HEK293 (cell line): ENCODE measurements around the gene MAGEA8.
"Not testable (repeated sequence)": the region's sequence is repeated elsewhere in the genome, so short reads cannot be mapped to it uniquely, and the experiment has no call there.

Experiments
- CTCF ChIA-PET: fragments of 350-600 bp; formaldehyde crosslinking; extraction: SDS; loops from one replicate; lab custom pipeline; 2021; ENCODE audit warnings: antibody characterized with exemption; lab: Yijun Ruan, JAX
- POLR2A ChIA-PET: fragments of 300-600 bp; formaldehyde crosslinking; extraction: SDS; loops from one replicate; lab custom pipeline; 2020; ENCODE audit warnings: antibody characterized with exemption, inconsistent platforms; lab: Yijun Ruan, JAX
- H3K27ac ChIP-seq: fragments of 200-500 bp; sonication (Bioruptor generic); 2 replicates; pipeline ENCODE4 v1.5.1; 2014; ENCODE audit warnings: low read depth, low read length, control low read depth, inconsistent platforms; ENCODE audit errors: extremely low read depth
- H3K36me3 ChIP-seq, 2 experiments: fragments of 200-500 bp in 1 of 2; sonication (Bioruptor generic) in 1 of 2; 1 replicate in 1 of 2; 2 replicates in 1 of 2; pipeline ENCODE4 v1.5.1; 2014 to 2017; ENCODE audit warnings: inconsistent platforms in 2 of 2, low read length in 2 of 2; ENCODE audit not compliant: control insufficient read depth in 2 of 2, insufficient read depth in 1 of 2
- H3K4me1 ChIP-seq: fragments of 200-500 bp; sonication (Bioruptor generic); 2 replicates; pipeline ENCODE4 v1.5.1; 2014; ENCODE audit warnings: mild to moderate bottlenecking, low read length, inconsistent platforms; ENCODE audit not compliant: control insufficient read depth, insufficient read depth
- H3K4me3 ChIP-seq: 2 replicates; pipeline ENCODE4 v1.5.1; 2011; ENCODE audit warnings: low read depth, mild to moderate bottlenecking, control low read depth, low read length, moderate library complexity
- H3K9me3 ChIP-seq: fragments of 200-500 bp; sonication (Bioruptor generic); 2 replicates; pipeline ENCODE4 v1.5.1; 2014; ENCODE audit warnings: low read depth, low read length, inconsistent platforms; ENCODE audit not compliant: control insufficient read depth, insufficient read depth
- GLIS1 ChIP-seq: fragments of 450-650 bp; formaldehyde crosslinking; IDR thresholded peaks from 2 replicates; pipeline ENCODE4 v1.5.1; 2016; ENCODE audit warnings: missing biosample characterization, missing genetic modification characterization
- OVOL3 ChIP-seq: fragments of 450-650 bp; formaldehyde crosslinking; IDR thresholded peaks from 2 replicates; pipeline ENCODE4 v1.5.1; 2016; ENCODE audit warnings: missing biosample characterization, missing genetic modification characterization
- SCRT2 ChIP-seq: fragments of 450-650 bp; formaldehyde crosslinking; IDR thresholded peaks from 2 replicates; pipeline ENCODE4 v1.5.1; 2016; ENCODE audit warnings: missing biosample characterization, missing genetic modification characterization
- SP3 ChIP-seq: fragments of 450-650 bp; formaldehyde crosslinking; IDR thresholded peaks from 2 replicates; pipeline ENCODE4 v1.5.1; 2016; ENCODE audit warnings: missing biosample characterization, missing genetic modification characterization
- ZFP41 ChIP-seq: fragments of 450-650 bp; formaldehyde crosslinking; IDR thresholded peaks from 2 replicates; pipeline ENCODE4 v1.5.1; 2016; ENCODE audit warnings: missing biosample characterization, missing genetic modification characterization, borderline replicate concordance
- ZNF169 ChIP-seq: fragments of 450-650 bp; formaldehyde crosslinking; IDR thresholded peaks from 2 replicates; pipeline ENCODE4 v1.5.1; 2016; ENCODE audit warnings: missing biosample characterization, missing genetic modification characterization
- ZNF19 ChIP-seq: fragments of 450-650 bp; formaldehyde crosslinking; IDR thresholded peaks from 2 replicates; pipeline ENCODE4; 2016; ENCODE audit warnings: missing biosample characterization, missing genetic modification characterization, low read depth
- ZNF324 ChIP-seq: fragments of 450-650 bp; formaldehyde crosslinking; IDR thresholded peaks from 2 replicates; pipeline ENCODE4 v1.5.1; 2016; ENCODE audit warnings: missing biosample characterization, missing genetic modification characterization
- ZNF37A ChIP-seq: fragments of 450-650 bp; IDR thresholded peaks from 2 replicates; pipeline ENCODE4 v1.5.1; 2018; ENCODE audit warnings: missing biosample characterization, missing genetic modification characterization
- ZNF394 ChIP-seq: fragments of 450-650 bp; formaldehyde crosslinking; IDR thresholded peaks from 2 replicates; pipeline ENCODE4 v1.5.1; 2016; ENCODE audit warnings: missing biosample characterization, missing genetic modification characterization, mild to moderate bottlenecking, moderate library complexity, borderline replicate concordance
- ZNF404 ChIP-seq: fragments of 450-650 bp; formaldehyde crosslinking; IDR thresholded peaks from 2 replicates; pipeline ENCODE4 v1.5.1; 2017; ENCODE audit warnings: missing biosample characterization, missing genetic modification characterization
- ZNF555 ChIP-seq: fragments of 450-650 bp; formaldehyde crosslinking; conservative IDR thresholded peaks from 2 replicates; pipeline ENCODE4 v1.5.1; 2017; ENCODE audit warnings: missing biosample characterization, mild to moderate bottlenecking, missing genetic modification characterization, inconsistent platforms
- ZNF571 ChIP-seq: fragments of 450-650 bp; formaldehyde crosslinking; IDR thresholded peaks from 2 replicates; pipeline ENCODE4 v1.5.0; 2017; ENCODE audit warnings: missing biosample characterization, missing genetic modification characterization
- ZNF621 ChIP-seq: fragments of 450-650 bp; formaldehyde crosslinking; IDR thresholded peaks from 2 replicates; pipeline ENCODE4 v1.5.1; 2017; ENCODE audit warnings: missing biosample characterization, missing genetic modification characterization
- ZNF692 ChIP-seq: fragments of 450-650 bp; formaldehyde crosslinking; IDR thresholded peaks from 2 replicates; pipeline ENCODE4 v1.5.1; 2016; ENCODE audit warnings: missing biosample characterization, missing genetic modification characterization
- ZNF777 ChIP-seq: fragments of 450-650 bp; formaldehyde crosslinking; IDR thresholded peaks from 2 replicates; pipeline ENCODE4 v1.5.1; 2017; ENCODE audit warnings: missing biosample characterization, missing genetic modification characterization, borderline replicate concordance
- ZNF837 ChIP-seq: fragments of 450-650 bp; formaldehyde crosslinking; IDR thresholded peaks from 2 replicates; pipeline ENCODE4 v1.5.1; 2016; ENCODE audit warnings: missing biosample characterization, missing genetic modification characterization
- TF ChIP-seq, protein P1 (sequence below): fragments of 450-650 bp; formaldehyde crosslinking; IDR thresholded peaks from 2 replicates; pipeline ENCODE4 v1.5.1; 2016; ENCODE audit warnings: missing biosample characterization, missing genetic modification characterization

The MAGEA8 gene

DNA sequence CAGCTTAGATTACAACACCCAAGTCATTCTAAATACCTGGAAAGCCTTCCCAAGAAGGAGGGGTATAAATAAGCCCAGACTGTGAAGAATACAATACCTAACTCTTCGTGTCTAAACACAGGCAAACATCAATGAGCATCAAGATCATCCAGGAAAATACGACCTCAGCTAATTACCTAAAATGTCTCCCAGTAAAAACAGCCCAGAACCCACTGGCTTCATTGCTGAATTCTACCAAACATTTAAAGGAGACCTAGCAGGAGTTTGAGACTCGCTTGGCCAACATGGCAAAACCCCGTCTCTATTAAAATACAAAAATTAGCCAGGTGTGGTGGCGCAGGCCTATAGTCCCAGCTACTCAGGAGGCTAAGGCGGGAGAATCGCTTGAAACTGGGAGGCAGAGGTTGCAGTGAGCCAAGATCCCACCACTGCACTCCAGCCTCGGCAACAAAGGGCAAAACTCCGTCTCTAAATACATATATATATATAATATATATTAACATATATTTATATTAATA, 29.3 kb downstream of the MAGEA8 start:
- POLR2A ChIA-PET, result no interaction called here
- H3K9me3 ChIP-seq, result no peaks in the 10 kb centered on the region

GRCh38 chrX:149916745-149917392, 35.9 kb downstream of the MAGEA8 start:
- H3K36me3 ChIP-seq, result no peaks in the 10 kb centered on the region

More for the DNA sequence above, 29.3 kb downstream of the MAGEA8 start:
- no peak overlapping the region for H3K4me3 ChIP-seq
- no peaks in the 10 kb centered on the region for H3K36me3 ChIP-seq
- H3K4me1 ChIP-seq, result no peaks in the 10 kb centered on the region
- H3K27ac ChIP-seq, result no peak overlapping the region
- CTCF ChIA-PET, result interaction anchor here (1.2 kb wide), 1 partner anchor 40 kb away, joined by 3 read pairs; no protein-coding TSS in a partner anchor
- TF ChIP-seq ZNF777 (tag by site-specific recombination) (no peak), ZNF394 (no peak), ZNF37A (tag by site-specific recombination) (no peak), ZFP41 (tag by site-specific recombination) (no peak), ZNF837 (tag by site-specific recombination) (no peak), ZNF404 (no peak), ZNF621 (tag by site-specific recombination) (no peak), ZNF324 (no peak), SP3 (tag by site-specific recombination) (no peak), OVOL3 (tag by site-specific recombination) (no peak), ZNF169 (tag by site-specific recombination) (no peak), ZNF692 (no peak), ZNF555 (tag by site-specific recombination) (no peak), SCRT2 (tag by site-specific recombination) (no peak)
- TF ChIP-seq, protein P1, sequence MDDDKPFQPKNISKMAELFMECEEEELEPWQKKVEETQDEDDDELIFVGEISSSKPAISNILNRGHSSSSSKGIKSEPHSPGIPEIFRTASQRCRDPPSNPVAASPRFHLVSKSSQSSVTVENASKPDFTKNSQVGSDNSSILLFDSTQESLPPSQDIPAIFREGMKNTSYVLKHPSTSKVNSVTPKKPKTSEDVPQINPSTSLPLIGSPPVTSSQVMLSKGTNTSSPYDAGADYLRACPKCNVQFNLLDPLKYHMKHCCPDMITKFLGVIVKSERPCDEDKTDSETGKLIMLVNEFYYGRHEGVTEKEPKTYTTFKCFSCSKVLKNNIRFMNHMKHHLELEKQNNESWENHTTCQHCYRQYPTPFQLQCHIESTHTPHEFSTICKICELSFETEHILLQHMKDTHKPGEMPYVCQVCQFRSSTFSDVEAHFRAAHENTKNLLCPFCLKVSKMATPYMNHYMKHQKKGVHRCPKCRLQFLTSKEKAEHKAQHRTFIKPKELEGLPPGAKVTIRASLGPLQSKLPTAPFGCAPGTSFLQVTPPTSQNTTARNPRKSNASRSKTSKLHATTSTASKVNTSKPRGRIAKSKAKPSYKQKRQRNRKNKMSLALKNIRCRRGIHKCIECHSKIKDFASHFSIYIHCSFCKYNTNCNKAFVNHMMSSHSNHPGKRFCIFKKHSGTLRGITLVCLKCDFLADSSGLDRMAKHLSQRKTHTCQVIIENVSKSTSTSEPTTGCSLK, result no peak

GRCh38 chrX:149923836-149924235, 42.9 kb downstream of the MAGEA8 start:
- CTCF ChIA-PET, H3K4me1 ChIP-seq, H3K9me3 ChIP-seq, H3K27ac ChIP-seq, H3K4me3 ChIP-seq, H3K36me3 ChIP-seq, POLR2A ChIA-PET: not testable (repeated sequence)

More at GRCh38 chrX:149916745-149917392, 35.9 kb downstream of the MAGEA8 start:
- Histone ChIP-seq H3K9me3 (no peaks in the 10 kb centered on the region), H3K4me3 (no peak overlapping the region), H3K27ac (no peak overlapping the region), H3K4me1 (no peaks in the 10 kb centered on the region)
- POLR2A ChIA-PET, result no interaction called here
- CTCF ChIA-PET, result interaction anchor here (0.6 to 0.7 kb wide), 2 partner anchors 14 to 404 kb away, joined by 3 to 5 read pairs; no protein-coding TSS in a partner anchor
- TF ChIP-seq ZNF19 (no peak), ZNF571 (no peak), GLIS1 (tag by site-specific recombination) (no peak)

DNA sequence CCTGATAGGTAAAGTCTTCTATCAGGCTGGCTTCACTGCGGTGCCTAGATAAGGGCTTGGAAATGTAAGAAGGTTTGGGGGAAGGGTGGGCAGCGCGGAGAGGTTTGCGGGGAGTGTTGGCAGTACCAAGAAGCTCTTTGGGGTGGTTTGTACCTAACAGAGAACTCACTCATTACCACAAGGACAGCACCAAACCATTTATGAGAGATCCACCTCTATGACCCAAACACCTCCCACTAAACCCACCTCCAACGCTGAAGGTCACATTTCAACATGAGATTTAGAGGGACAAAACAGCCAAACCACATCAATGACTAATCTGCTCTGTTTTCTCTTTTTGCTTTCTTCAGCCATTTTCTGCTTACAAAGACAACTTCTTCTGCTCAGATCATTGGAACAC, 43.5 kb downstream of the MAGEA8 start:
- POLR2A ChIA-PET, CTCF ChIA-PET: not testable (repeated sequence)

DNA sequence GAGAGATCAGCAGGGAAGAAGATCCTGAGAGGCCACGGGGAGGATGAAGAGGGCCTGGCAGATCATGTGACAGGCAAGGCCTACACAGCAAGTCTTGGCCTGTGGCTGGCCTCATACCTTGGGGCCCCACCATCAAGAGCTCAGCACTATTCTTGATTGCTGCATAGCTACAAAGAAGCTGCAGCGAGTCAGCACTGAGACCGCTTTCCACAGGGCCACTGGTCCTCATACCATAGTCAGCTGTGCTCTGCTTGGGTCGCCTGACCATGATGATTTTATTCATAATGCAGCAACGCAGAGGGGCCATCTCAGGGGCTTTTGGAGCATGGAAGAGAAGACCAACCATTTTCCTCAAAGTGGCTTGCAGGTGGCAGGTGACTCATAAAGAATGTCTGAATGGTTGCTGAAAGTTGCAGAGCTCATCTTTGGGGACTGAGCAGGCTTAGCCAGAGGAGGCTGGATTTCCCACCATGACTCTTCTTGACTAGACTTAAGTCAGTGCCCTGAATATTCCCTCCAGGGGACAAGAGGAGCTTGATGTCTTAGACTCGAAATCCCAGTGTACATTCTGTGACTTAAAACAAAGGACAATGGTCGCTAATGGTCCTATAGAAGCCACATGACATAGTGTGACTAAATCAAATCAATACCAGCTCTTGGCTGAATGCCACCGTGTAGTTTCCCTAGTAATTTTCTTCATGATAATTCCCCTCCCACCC, 46.4 kb downstream of the MAGEA8 start:
- H3K27ac ChIP-seq, H3K9me3 ChIP-seq, H3K4me3 ChIP-seq, POLR2A ChIA-PET, H3K4me1 ChIP-seq, H3K36me3 ChIP-seq, CTCF ChIA-PET: not testable (repeated sequence)

More for the DNA sequence above, 43.5 kb downstream of the MAGEA8 start:
- H3K4me1 ChIP-seq, H3K36me3 ChIP-seq, H3K27ac ChIP-seq, H3K4me3 ChIP-seq, H3K9me3 ChIP-seq: not testable (repeated sequence)

DNA sequence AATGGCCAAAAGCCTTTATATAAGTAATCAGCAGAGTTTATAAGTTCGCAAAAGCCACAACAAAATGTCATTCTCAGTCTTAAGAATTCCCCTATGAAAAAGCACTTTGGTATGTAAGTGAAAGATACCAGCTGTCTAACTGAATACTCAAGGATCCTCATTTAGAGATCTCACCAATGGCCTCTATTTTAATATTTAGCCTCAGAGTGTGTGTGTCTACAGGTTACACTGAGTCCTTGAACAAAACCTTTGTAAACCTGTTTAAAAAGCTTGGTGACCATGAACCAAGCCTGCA, 46.9 kb downstream of the MAGEA8 start:
- H3K9me3 ChIP-seq, H3K27ac ChIP-seq, H3K4me3 ChIP-seq, H3K4me1 ChIP-seq, H3K36me3 ChIP-seq, CTCF ChIA-PET, POLR2A ChIA-PET: not testable (repeated sequence)
